ENCODE results near the gene SPTBN5.

SPTBN5 gene

GRCh38 chr15:41829959-41830646 lies 63.8 kb downstream of the SPTBN5 start:
- Histone ChIP-seq H3K27me3 (ENCODE audit: control insufficient read depth, insufficient read depth, low read length) (no peaks in the 10 kb centered on the region; the same call in 1 of the 2 replicates), H3K9ac (ENCODE audit: low read depth, low read length) (no peak overlapping the region), H3K4me3 (ENCODE audit: low read depth, low read length) (no peak overlapping the region), H3K4me1 (ENCODE audit: control insufficient read depth, insufficient read depth, low read length) (peaks cover 4% of the 10 kb centered on the region), H3K36me3 (ENCODE audit: control insufficient read depth, insufficient read depth, low read length) (peaks cover 12% of the 10 kb centered on the region), H3K27ac (ENCODE audit: low read depth, low read length) (no peak overlapping the region), H3K9me3 (ENCODE audit: control insufficient read depth, insufficient read depth, low read length) (no peaks in the 10 kb centered on the region)

- Histone ChIP-seq H3K4me1 (ENCODE audit: control insufficient read depth, insufficient read depth, low read length) (peaks cover 4% of the 10 kb centered on the region), H3K4me3 (ENCODE audit: low read depth, low read length) (peak overlapping the region; percentile 97), H3K9ac (ENCODE audit: low read depth, low read length) (no peak overlapping the region), H3K36me3 (ENCODE audit: control insufficient read depth, insufficient read depth, low read length) (peaks cover 12% of the 10 kb centered on the region), H3K9me3 (ENCODE audit: control insufficient read depth, insufficient read depth, low read length) (no peaks in the 10 kb centered on the region), H3K27me3 (ENCODE audit: control insufficient read depth, insufficient read depth, low read length) (no peaks in the 10 kb centered on the region; the same call in 1 of the 2 replicates), H3K27ac (ENCODE audit: low read depth, low read length) (no peak overlapping the region)
Observed at GRCh38 chr15:41828807-41829141, 65.1 kb downstream of the SPTBN5 start.

- peaks cover 16% of the 10 kb centered on the region for H3K36me3 ChIP-seq (ENCODE audit: control insufficient read depth, insufficient read depth, low read length)
- peaks cover 4% of the 10 kb centered on the region for H3K4me1 ChIP-seq (ENCODE audit: control insufficient read depth, insufficient read depth, low read length)
- H3K9ac ChIP-seq (ENCODE audit: low read depth, low read length) = peak within 1 kb of the TSS; percentile 72
- no peaks in the 10 kb centered on the region for H3K9me3 ChIP-seq (ENCODE audit: control insufficient read depth, insufficient read depth, low read length)
- peak within 1 kb of the TSS; percentile 97 for H3K4me3 ChIP-seq (ENCODE audit: low read depth, low read length)
- H3K27me3 ChIP-seq (ENCODE audit: control insufficient read depth, insufficient read depth, low read length) = no peaks in the 10 kb centered on the region; the same call in 1 of the 2 replicates
- H3K27ac ChIP-seq (ENCODE audit: low read depth, low read length) = peak within 1 kb of the TSS; percentile 74
Observed at GRCh38 chr15:41827880-41828806, 65.7 kb downstream of the SPTBN5 start, which contains the start of gene JMJD7. JMJD7 (plus strand) TSS chr15:41828092; CDS start chr15:41828125, 33 bp downstream.

GRCh38 chr15:41827290-41827879 lies 66.5 kb downstream of the SPTBN5 start:
- Histone ChIP-seq H3K9ac (ENCODE audit: low read depth, low read length) (no peak overlapping the region), H3K27ac (ENCODE audit: low read depth, low read length) (no peak overlapping the region), H3K36me3 (ENCODE audit: control insufficient read depth, insufficient read depth, low read length) (peaks cover 15% of the 10 kb centered on the region)

GRCh38 chr15:41825572-41826535 lies 68.0 kb downstream of the SPTBN5 start:
- H3K36me3 ChIP-seq (ENCODE audit: control insufficient read depth, insufficient read depth, low read length) = peaks cover 7% of the 10 kb centered on the region; the same call in 1 of the 2 replicates
- H3K4me3 ChIP-seq (ENCODE audit: low read depth, low read length) = no peak overlapping the region
- H3K9ac ChIP-seq (ENCODE audit: low read depth, low read length) = no peak overlapping the region
- peaks cover 4% of the 10 kb centered on the region for H3K4me1 ChIP-seq (ENCODE audit: control insufficient read depth, insufficient read depth, low read length)
- H3K27me3 ChIP-seq (ENCODE audit: control insufficient read depth, insufficient read depth, low read length) = no peaks in the 10 kb centered on the region; the same call in 1 of the 2 replicates
- H3K27ac ChIP-seq (ENCODE audit: low read depth, low read length) = no peak overlapping the region
- H3K9me3 ChIP-seq (ENCODE audit: control insufficient read depth, insufficient read depth, low read length) = no peaks in the 10 kb centered on the region

More at GRCh38 chr15:41827290-41827879, 66.5 kb downstream of the SPTBN5 start:
- Histone ChIP-seq H3K4me1 (ENCODE audit: control insufficient read depth, insufficient read depth, low read length) (peaks cover 4% of the 10 kb centered on the region), H3K27me3 (ENCODE audit: control insufficient read depth, insufficient read depth, low read length) (no peaks in the 10 kb centered on the region; the same call in 1 of the 2 replicates), H3K4me3 (ENCODE audit: low read depth, low read length) (peak overlapping the region; percentile 97), H3K9me3 (ENCODE audit: control insufficient read depth, insufficient read depth, low read length) (no peaks in the 10 kb centered on the region)

- Histone ChIP-seq H3K36me3 (ENCODE audit: control insufficient read depth, insufficient read depth, low read length) (peaks cover 7% of the 10 kb centered on the region; the same call in 1 of the 2 replicates), H3K27ac (ENCODE audit: low read depth, low read length) (no peak overlapping the region), H3K4me1 (ENCODE audit: control insufficient read depth, insufficient read depth, low read length) (peaks cover 4% of the 10 kb centered on the region), H3K9ac (ENCODE audit: low read depth, low read length) (no peak overlapping the region), H3K4me3 (ENCODE audit: low read depth, low read length) (no peak overlapping the region), H3K9me3 (ENCODE audit: control insufficient read depth, insufficient read depth, low read length) (no peaks in the 10 kb centered on the region), H3K27me3 (ENCODE audit: control insufficient read depth, insufficient read depth, low read length) (no peaks in the 10 kb centered on the region; the same call in 1 of the 2 replicates)
Observed at GRCh38 chr15:41825145-41825544, 68.7 kb downstream of the SPTBN5 start.

GRCh38 chr15:41824062-41824745 lies 69.6 kb downstream of the SPTBN5 start:
- no peak overlapping the region for H3K4me3 ChIP-seq (ENCODE audit: low read depth, low read length)
- peaks cover 8% of the 10 kb centered on the region; the same call in 1 of the 2 replicates for H3K36me3 ChIP-seq (ENCODE audit: control insufficient read depth, insufficient read depth, low read length)

GRCh38 chr15:41823502-41823901 lies 70.4 kb downstream of the SPTBN5 start:
- no peak overlapping the region for H3K27ac ChIP-seq (ENCODE audit: low read depth, low read length)
- H3K4me3 ChIP-seq (ENCODE audit: low read depth, low read length) = no peak overlapping the region
- H3K27me3 ChIP-seq (ENCODE audit: control insufficient read depth, insufficient read depth, low read length) = no peaks in the 10 kb centered on the region; the same call in 1 of the 2 replicates
- no peak overlapping the region for H3K9ac ChIP-seq (ENCODE audit: low read depth, low read length)
- H3K9me3 ChIP-seq (ENCODE audit: control insufficient read depth, insufficient read depth, low read length) = no peaks in the 10 kb centered on the region
- H3K4me1 ChIP-seq (ENCODE audit: control insufficient read depth, insufficient read depth, low read length) = peaks cover under 1% of the 10 kb centered on the region
- peaks cover 14% of the 10 kb centered on the region for H3K36me3 ChIP-seq (ENCODE audit: control insufficient read depth, insufficient read depth, low read length)

More at GRCh38 chr15:41824062-41824745, 69.6 kb downstream of the SPTBN5 start:
- no peaks in the 10 kb centered on the region; the same call in 1 of the 2 replicates for H3K27me3 ChIP-seq (ENCODE audit: control insufficient read depth, insufficient read depth, low read length)
- H3K9me3 ChIP-seq (ENCODE audit: control insufficient read depth, insufficient read depth, low read length) = no peaks in the 10 kb centered on the region
- no peak overlapping the region for H3K9ac ChIP-seq (ENCODE audit: low read depth, low read length)
- no peak overlapping the region for H3K27ac ChIP-seq (ENCODE audit: low read depth, low read length)
- peaks cover 4% of the 10 kb centered on the region for H3K4me1 ChIP-seq (ENCODE audit: control insufficient read depth, insufficient read depth, low read length)

GRCh38 chr15:41822957-41823356 lies 70.9 kb downstream of the SPTBN5 start:
- Histone ChIP-seq H3K36me3 (ENCODE audit: control insufficient read depth, insufficient read depth, low read length) (peaks cover 19% of the 10 kb centered on the region), H3K9ac (ENCODE audit: low read depth, low read length) (no peak overlapping the region), H3K9me3 (ENCODE audit: control insufficient read depth, insufficient read depth, low read length) (no peaks in the 10 kb centered on the region), H3K4me3 (ENCODE audit: low read depth, low read length) (no peak overlapping the region), H3K4me1 (ENCODE audit: control insufficient read depth, insufficient read depth, low read length) (no peaks in the 10 kb centered on the region), H3K27me3 (ENCODE audit: control insufficient read depth, insufficient read depth, low read length) (no peaks in the 10 kb centered on the region; the same call in 1 of the 2 replicates), H3K27ac (ENCODE audit: low read depth, low read length) (no peak overlapping the region)

Measured in HUES48 (cell line).